GM10266 (cell line): ENCODE data around the gene FAM47E.

Experiments
- DNase-seq: peaks from one replicate; pipeline ENCODE4 v3.0.0; 2012; ENCODE audit errors: extremely low spot score
- TF ChIP-seq, protein P1 (sequence below): IDR thresholded peaks from 2 replicates; pipeline ENCODE4 v1.5.1; 2012; ENCODE audit warnings: mild to moderate bottlenecking, low read depth; ENCODE audit not compliant: control insufficient read depth, insufficient read depth; ENCODE audit errors: missing control alignments

The FAM47E gene

DNA sequence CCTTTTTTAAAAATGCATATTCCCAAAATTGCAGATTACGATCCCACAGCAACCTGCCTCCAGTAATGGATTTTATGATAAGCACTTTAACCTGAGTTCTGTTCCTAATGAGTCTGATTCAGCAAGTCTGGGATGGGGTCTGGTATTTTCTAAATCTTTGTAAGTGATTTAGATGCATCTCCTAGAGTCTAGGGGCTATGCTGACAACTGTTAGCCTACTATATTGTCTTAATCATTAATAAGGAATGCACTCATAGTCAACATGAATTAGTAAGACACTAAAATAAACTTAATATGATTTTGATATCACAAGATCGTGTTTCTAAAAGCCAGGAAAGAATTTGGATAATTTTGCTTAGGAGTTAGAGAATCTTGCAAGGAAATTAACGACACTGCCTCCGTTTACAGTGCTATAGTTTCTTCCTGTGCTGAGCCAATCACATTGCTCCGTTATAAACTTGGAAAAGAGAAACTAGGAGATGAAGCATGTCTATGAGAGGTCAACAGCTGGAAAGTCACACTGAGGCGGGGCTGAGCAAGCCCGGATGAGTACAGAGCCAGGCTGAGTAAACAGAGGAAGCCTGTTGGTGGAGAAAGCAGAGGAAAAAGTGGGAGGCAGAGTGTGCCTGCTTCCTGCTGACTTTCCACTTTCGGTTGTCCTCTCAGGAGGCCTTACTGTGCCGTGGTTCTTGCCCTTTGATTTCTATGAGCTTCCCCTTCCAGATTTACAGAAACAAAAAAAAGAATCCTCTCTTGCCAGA lies 43.3 kb upstream of the FAM47E start:
- TF ChIP-seq, protein P1, sequence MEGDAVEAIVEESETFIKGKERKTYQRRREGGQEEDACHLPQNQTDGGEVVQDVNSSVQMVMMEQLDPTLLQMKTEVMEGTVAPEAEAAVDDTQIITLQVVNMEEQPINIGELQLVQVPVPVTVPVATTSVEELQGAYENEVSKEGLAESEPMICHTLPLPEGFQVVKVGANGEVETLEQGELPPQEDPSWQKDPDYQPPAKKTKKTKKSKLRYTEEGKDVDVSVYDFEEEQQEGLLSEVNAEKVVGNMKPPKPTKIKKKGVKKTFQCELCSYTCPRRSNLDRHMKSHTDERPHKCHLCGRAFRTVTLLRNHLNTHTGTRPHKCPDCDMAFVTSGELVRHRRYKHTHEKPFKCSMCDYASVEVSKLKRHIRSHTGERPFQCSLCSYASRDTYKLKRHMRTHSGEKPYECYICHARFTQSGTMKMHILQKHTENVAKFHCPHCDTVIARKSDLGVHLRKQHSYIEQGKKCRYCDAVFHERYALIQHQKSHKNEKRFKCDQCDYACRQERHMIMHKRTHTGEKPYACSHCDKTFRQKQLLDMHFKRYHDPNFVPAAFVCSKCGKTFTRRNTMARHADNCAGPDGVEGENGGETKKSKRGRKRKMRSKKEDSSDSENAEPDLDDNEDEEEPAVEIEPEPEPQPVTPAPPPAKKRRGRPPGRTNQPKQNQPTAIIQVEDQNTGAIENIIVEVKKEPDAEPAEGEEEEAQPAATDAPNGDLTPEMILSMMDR, result no peak
- DNase-seq, result no peak

DNA sequence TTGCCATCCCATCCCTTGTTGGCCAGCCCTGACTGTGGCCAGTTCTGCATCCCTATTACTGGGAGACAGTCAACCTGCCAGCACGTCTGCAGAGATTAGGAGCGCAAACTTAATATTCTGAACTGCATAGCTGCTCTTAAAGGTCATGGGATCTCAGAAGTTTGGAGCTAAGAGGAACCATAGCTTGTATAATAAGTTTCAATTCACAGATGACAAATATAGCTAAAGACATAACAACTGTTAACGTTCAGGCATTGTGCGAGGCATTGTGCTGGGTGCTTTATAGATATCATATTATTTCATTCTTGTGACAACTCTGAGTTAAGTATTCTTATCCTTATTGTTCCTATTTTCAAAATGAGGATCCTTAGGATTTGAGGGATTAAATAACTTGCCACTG lies 41.6 kb upstream of the FAM47E start:
- TF ChIP-seq, protein P1, result no peak
- DNase-seq, result no peak

DNA sequence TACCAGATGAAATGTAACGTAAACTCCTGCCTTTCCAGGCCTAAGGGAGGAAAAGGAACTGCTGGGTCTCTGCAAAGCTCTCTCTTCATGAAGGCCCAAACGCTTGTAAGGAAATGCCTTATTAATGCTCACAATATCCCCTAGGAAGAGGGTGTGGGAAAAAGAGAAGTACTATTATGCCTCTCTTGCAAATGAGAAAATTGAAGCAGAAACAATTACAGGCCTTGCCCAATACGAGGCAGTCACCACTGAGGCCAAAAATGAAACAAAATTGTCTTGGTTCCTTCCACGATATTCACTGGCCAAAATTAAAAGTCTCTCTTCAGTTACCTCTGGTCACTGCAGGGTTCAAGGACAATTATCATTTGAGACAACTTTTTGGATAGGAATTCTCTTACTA lies 41.1 kb upstream of the FAM47E start:
- DNase-seq, result no peak
- TF ChIP-seq, protein P1, result no peak

DNA sequence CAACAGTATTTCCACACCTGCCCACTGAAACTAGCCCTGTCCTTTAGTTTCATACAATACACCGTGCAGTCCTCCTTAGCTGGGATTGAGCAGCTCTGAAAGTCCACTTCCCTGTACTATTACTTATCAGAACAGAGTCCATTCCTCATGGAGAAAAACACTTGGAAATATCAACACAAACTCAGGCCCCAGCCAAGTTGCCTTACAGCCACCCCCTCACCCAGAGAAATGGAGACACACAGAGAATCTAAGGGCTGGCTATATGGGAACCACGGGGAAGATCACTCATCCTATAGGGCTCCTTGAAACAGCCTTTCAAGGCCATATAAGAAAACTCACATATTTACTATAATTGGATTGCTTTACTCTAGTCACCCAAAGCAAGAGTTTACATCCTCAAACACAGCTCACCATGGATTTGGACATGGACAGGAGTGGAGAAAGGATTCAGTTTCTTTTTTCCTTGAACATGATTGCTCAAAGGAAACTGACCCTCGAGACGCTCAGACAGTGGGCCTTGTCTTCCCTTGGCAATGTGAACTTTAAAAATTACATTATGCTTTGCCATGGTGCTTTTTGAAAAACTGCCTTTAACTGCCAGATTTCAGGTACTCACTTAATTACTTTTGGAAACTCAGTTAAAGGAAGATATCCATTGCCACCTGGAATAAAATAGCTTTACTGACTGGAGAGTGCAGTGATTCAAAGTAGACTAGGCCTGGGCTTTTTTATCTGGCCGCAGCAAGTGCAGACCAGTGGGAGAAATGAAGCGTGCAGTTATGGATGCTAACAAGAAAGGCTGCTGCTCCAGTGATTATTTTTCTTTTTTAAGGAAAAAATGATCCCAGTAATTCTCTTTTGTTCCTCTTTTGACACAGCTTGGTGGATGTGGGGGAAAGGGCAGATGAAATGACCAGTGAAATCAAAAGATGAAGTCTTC lies 39.5 kb upstream of the FAM47E start:
- no peak for DNase-seq
- TF ChIP-seq, protein P1, result no peak

DNA sequence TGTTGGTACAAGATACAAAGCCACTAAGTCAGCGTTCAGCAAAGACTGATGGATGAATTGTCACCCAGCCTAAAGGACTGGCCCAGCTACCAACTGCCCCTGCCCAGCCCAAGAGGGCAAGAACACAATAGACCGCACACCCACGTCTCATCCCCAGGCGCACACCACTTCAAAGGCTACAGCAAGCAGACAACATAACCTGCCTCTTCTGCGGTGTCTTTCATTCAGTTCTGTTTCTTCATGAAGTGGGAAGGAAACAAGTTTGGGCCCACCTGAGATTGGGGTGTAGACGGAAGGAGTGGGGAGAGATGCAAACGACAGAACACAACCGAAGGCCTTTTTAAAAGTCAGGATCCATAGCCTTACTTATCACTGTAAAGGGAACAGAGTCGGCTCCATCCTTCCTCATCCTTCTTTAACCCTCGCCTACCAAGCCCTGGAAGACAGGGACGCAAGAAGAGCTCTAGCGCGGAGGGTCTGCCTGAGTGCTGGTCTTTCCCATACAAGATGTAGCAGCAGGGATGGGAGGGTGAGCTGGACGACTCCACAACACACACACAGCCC lies 38.6 kb upstream of the FAM47E start:
- peak; percentile 27 for DNase-seq
- TF ChIP-seq, protein P1, result no peak

DNA sequence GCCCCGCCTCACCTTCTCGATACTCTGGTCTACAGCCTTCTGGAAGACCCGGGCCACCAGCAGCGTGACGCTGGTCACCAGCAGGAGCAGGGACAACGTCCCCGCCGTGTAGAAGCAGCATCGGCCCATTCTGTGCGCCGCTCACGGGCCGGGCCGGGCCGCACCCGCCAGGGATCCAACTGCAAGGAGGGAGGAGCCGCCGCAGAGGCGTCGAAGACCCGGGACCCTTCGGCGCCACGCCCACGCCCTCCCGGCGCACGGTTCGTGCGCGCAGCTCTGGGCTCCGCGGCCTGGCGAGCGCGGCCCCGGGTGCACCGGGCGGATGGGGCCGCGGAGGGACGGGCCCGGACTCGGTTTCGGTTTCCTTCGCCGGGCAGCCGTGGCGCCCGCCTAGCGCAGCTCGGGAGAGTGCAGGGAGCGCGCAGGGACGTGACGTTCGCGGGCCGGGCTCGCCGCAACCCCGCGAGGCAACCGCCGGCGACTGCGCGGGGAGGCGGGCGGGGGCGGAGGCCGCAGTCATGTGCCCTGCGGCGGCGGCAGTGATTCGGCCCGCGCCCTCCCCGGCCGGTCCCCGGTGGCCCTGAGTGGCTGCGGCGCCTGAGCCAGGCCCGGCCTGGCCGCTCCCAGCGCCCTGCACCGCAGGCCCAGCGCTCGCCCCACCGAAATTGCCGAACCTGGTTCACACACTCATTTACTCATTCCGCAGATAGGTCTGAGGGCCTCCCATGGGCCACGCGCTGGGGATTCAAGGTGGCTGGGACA lies 37.9 kb upstream of the FAM47E start, which contains the start of gene SCARB2:
SCARB2 (minus strand) TSS at position 410 of the 762 bp plus-strand sequence; CDS start at position 129, 281 bp downstream.
- TF ChIP-seq, protein P1, result no peak
- DNase-seq, result peak; percentile 85
